Omental fat pad (tissue), 4 donors: Measurements from ENCODE around the gene ZXDA. TPM values are rescaled to one million over a fixed set of nuclear protein-coding genes. Genes with fewer than 3 reads are reported as not detected.
"Not testable (repeated sequence)": the region's sequence is repeated elsewhere in the genome, so short reads cannot be mapped to it uniquely, and the experiment has no call there.

Experiments used
- ATAC-seq: fragments of 150-250 bp; one replicate; pipeline ENCODE4 v1.9.1; 2016; ENCODE audit warnings: mild to moderate bottlenecking, moderate library complexity; ENCODE audit not compliant: low FRiP score
- DNase-seq: peaks from one replicate; pipeline ENCODE4 v3.0.0-alpha.2; 2019; ENCODE audit warnings: low spot score
- CTCF ChIP-seq, 3 donors: fragments of 450-650 bp; IDR thresholded peaks; one replicate each; pipeline ENCODE4 v1.5.1; 2016 to 2017; ENCODE audit warnings: antibody characterized with exemption in 3 of 3, mild to moderate bottlenecking in 3 of 3, moderate library complexity in 2 of 3
- total RNA-seq, 4 donors: library from RNA; depleted of rRNA; stranded (reverse); fragments of >200 nt; gene quantifications; one replicate each; pipeline ENCODE4 v1.1.0, GENCODE V29; 2016

Gene ZXDA
- 10 to 100 TPM in 1 of 4 donors, 1 to 10 TPM in 3; 4.7 to 12.9 (median 5.1) TPM for total RNA-seq

DNA sequence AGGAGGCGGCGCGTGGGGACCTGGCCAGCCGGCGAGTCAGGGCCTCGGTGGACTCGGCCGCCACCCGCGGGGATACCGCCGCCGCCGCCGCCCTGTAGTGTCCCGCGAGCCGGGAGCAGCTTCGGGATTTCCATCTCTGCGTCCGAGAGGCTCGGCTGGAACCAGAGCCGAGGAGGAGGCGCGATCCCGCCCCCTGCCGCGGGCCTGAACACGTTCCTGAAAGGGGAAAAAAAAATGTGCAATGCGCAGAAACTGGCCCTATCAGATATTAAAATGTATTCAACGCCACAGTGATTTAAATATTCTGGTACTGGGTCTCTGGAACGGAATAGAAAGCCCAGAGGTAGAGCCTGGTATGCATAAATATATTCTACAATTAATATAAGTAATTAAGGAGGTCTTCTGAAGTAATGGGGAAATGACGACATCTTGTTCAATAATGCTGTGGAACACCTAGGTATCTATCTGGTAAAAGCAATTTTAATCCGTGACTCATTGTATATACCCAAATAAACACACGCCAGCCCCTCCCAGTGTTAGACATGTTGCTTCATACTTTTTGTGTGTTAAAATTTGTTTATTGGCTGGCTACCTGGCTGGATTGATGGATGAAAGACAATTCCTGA, at the start of gene ZXDA:
Gene ZXDA, minus strand, starts transcription at position 172 of the 626 bp plus-strand sequence. Its CDS starts 38 bp downstream, at position 134.
- peak; percentile 54 for ATAC-seq
- DNase-seq = not testable (repeated sequence)

- no peak for ATAC-seq
- TF ChIP-seq CTCF (IDR thresholded peaks at IDR 0.05) = no peak
- no peak for DNase-seq
Measured at GRCh38 chrX:57952320-57952678, 42.0 kb upstream of the ZXDA start.

DNA sequence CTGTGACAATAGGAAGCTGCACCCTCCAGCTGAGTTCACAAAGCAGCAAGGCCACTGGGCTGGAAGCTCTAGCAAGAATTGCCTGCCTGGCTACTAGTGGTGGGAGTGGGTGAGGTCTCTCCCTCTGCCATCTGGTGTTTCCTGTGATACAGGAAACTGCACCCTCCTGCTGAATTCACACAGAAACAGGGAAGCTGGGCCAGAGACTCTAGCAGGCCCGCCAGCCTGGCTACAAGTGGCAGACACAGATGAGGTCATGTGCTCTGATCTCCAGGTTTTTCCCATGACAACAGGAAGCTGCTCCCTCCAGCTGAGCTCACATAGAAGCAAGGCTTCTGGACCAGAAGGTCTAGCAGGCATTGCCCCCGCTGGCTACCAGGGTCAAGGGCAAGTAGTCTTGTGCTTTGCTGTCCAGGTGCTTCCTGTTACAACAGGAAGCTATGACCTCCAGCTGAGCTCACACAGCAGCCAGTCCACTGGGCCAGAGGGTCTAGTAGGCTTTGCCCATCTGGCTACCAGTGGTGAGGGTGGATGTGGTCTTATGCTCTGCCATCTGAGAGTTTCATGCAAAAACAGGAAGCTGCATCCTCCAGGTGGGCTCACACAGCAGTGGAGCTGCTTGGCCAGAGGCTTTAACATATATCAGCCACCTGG, 41.5 kb upstream of the ZXDA start:
- ATAC-seq (peak; percentile 41), DNase-seq (no peak)
- no peak for TF ChIP-seq CTCF (IDR thresholded peaks at IDR 0.05)

GRCh38 chrX:57933321-57933720, 23.1 kb upstream of the ZXDA start:
- TF ChIP-seq CTCF (IDR thresholded peaks at IDR 0.05) = no peak

DNA sequence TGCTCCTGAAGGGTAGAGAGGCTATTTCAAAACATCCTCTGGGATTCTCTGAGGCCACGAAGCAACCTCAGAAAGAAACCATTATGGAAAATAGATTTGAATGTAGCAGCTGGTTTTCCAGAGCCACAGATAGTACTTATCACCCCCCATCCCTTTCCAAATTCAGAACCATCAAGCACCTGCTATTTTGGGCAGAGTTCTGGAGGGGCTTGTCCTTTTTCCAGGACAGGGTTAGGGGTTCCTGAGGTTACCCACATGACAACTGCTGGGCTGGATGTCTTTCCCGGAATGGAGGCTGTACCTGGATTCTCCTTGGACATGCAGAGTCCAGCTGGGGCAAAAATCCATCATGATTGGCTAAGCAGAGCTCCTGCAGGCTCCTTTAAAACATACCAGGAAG, 22.0 kb upstream of the ZXDA start:
- DNase-seq (no peak), ATAC-seq (no peak)
- no peak for TF ChIP-seq CTCF (IDR thresholded peaks at IDR 0.05)

More at GRCh38 chrX:57933321-57933720, 23.1 kb upstream of the ZXDA start:
- ATAC-seq = no peak
- no peak for DNase-seq

DNA sequence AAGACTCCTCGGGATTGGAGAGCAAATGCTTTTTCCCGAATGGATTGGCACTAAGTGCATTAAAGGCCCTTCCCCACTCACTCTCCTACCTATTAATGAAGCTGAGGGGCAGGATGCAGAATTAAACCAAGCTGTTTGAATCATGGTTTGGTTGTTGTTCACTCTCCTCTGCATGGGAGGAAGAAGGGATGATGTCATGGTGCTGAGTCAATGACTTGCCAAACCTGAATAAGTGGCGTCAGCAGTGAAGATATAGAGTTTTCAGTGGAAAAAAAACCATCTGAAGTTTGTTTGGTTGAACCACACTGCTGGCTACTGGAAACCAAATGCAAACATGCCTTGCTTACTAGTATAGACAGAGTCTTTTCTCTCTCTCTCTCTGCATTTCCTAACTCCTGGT, 19.8 kb upstream of the ZXDA start:
- DNase-seq (no peak), ATAC-seq (no peak)
- no peak for TF ChIP-seq CTCF (IDR thresholded peaks at IDR 0.05)

- DNase-seq (no peak), ATAC-seq (peak; percentile 38)
- TF ChIP-seq CTCF (IDR thresholded peaks at IDR 0.05) = no peak
Measured at GRCh38 chrX:57929373-57929772, 19.1 kb upstream of the ZXDA start.
